Breast epithelium (tissue), 3 donors: ENCODE data around the gene DCANP1.

Experiments used
- CTCF ChIP-seq, 3 donors: fragments of 450-650 bp; IDR thresholded peaks; one replicate each; pipeline ENCODE4 v1.5.1; 2016 to 2017; ENCODE audit warnings: antibody characterized with exemption in 3 of 3, mild to moderate bottlenecking in 3 of 3, moderate library complexity in 3 of 3
- POLR2A ChIP-seq: fragments of 450-650 bp; IDR thresholded peaks from one replicate; pipeline ENCODE4 v1.6.1; 2016; ENCODE audit warnings: antibody characterized with exemption, mild to moderate bottlenecking, moderate library complexity

GRCh38 chr5:135428586-135428985 lies 18.6 kb downstream of the DCANP1 start:
- TF ChIP-seq POLR2A: no peak
- TF ChIP-seq CTCF (IDR thresholded peaks at IDR 0.05): no peak
